Fibroblast of pulmonary artery (primary cell): ENCODE measurements around the gene TYROBP.

Experiments used
- DNase-seq: peaks from one replicate; pipeline ENCODE4 v3.0.0-alpha.2; 2010; ENCODE audit warnings: low read depth
- H3K4me3 ChIP-seq: replicated peaks from 2 replicates; pipeline ENCODE4 v1.5.1; 2011; ENCODE audit warnings: low read depth, mild to moderate bottlenecking, control low read depth, low read length, moderate library complexity
- CTCF ChIP-seq: IDR thresholded peaks from 2 replicates; pipeline ENCODE4 v1.5.1; 2011; ENCODE audit warnings: mild to moderate bottlenecking, control low read depth, low read length, inconsistent platforms; ENCODE audit errors: missing control alignments

Gene TYROBP

GRCh38 chr19:35882114-35882832, 25.8 kb downstream of the TYROBP start:
- TF ChIP-seq CTCF = peak; percentile 51
- DNase-seq = peak; percentile 86
- no peak overlapping the region for H3K4me3 ChIP-seq

DNA sequence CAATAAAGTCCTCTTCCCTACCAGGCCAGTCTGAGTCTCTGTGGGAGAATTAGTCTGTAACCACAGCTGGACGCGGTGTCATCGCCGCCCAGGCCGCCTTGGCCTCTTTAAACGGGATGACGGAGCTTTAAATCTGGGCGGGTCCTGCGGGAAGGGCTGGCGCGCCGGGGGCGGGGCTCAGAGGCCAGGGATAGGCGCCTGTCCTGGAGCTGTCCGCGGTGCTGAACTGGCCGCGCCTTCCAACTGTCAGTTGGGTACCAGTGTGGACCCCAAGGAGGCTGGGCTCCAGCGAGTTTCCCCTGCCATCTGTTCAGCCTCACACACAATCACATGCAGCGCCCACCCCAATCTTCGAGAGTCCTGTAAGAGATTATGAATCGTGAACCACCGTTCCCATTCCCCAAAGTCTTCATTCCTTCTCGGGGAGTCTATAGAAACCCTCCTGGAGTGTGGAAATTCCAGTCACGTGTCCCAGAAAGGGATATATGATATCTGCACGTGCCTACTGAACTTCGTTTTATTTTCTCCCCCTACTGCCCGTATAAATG, 28.3 kb downstream of the TYROBP start:
- DNase-seq = peak; percentile 87
- H3K4me3 ChIP-seq = no peak overlapping the region
- TF ChIP-seq CTCF = no peak

- no peak for TF ChIP-seq CTCF
- no peak overlapping the region for H3K4me3 ChIP-seq
- DNase-seq = no peak
These were observed 29.0 kb downstream of the TYROBP start for GRCh38 chr19:35879068-35879467.

DNA sequence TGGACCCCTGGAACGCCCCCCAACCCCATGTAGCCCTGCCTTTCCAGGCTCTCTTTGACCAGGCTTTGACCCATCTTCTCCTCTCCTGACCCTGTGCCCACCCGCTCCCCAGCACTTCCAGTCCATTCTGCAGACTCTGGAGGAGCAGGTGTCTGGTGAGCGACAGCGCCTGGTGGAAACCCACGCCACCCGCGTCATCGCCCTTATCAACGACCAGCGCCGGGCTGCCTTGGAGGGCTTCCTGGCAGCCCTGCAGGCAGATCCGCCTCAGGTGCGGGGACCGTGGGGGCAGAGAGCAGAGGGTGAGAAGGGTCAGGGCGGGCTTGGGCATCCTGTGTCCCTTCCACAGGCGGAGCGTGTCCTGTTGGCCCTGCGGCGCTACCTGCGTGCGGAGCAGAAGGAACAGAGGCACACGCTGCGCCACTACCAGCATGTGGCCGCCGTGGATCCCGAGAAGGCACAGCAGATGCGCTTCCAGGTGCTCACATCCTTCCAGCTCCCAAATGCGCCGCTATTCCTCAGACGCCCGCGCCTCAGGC, 33.6 kb downstream of the TYROBP start:
- TF ChIP-seq CTCF = no peak
- H3K4me3 ChIP-seq = no peak overlapping the region
- DNase-seq = no peak

- H3K4me3 ChIP-seq = no peak overlapping the region
- TF ChIP-seq CTCF = no peak
- no peak for DNase-seq
These were observed 35.9 kb downstream of the TYROBP start for GRCh38 chr19:35872180-35872579.

GRCh38 chr19:35871611-35872010, 36.5 kb downstream of the TYROBP start:
- no peak for TF ChIP-seq CTCF
- H3K4me3 ChIP-seq = no peak overlapping the region
- DNase-seq = no peak
